Activated CD8-positive, alpha-beta memory T cell treated with anti-CD3 and anti-CD28 coated beads, Interleukin-2, amount 10 ng/mL, durations not matched to agents 7 days and 5 days (primary cell): Measurements from ENCODE around the gene GEN1. TPM values are rescaled to one million over a fixed set of nuclear protein-coding genes. Genes with fewer than 3 reads are reported as not detected.
"Not testable (repeated sequence)": the region's sequence is repeated elsewhere in the genome, so short reads cannot be mapped to it uniquely, and the experiment has no call there.

Experiments
- ATAC-seq: fragments of 150-1000 bp; cut with Tn5 transposase; one replicate; pipeline ENCODE4 v1.10.0; 2021; ENCODE audit warnings: moderate library complexity
- CTCF ChIA-PET: fragments of 350-600 bp; sonication (Branson Sonifier 250); formaldehyde crosslinking; loops from one replicate; lab custom pipeline; 2021; ENCODE audit warnings: antibody characterized with exemption; lab: Charles Lee
- DNase-seq: peaks from one replicate; pipeline ENCODE4 v3.0.0-alpha.2; 2020
- H3K27ac Mint-ChIP-seq: one replicate; pipeline ENCODE4 v1.8.0; 2021; ENCODE audit warnings: mild to moderate bottlenecking, mixed read lengths
- H3K27me3 Mint-ChIP-seq: one replicate; pipeline ENCODE4 v1.8.0; 2021; ENCODE audit warnings: mixed read lengths
- H3K36me3 Mint-ChIP-seq: one replicate; pipeline ENCODE4 v1.8.0; 2021; ENCODE audit warnings: mild to moderate bottlenecking, mixed read lengths
- H3K4me1 Mint-ChIP-seq: one replicate; pipeline ENCODE4 v1.8.0; 2021; ENCODE audit warnings: mixed read lengths
- H3K4me3 Mint-ChIP-seq: one replicate; pipeline ENCODE4 v1.8.0; 2021; ENCODE audit warnings: mild to moderate bottlenecking, moderate library complexity, mixed read lengths
- H3K9me3 Mint-ChIP-seq: one replicate; pipeline ENCODE4 v1.8.0; 2022; ENCODE audit warnings: low read depth, mixed read lengths
- total RNA-seq, 2 experiments: library from RNA; stranded (reverse); gene quantifications; one replicate each; pipeline ENCODE4 v1.2.3, GENCODE V29; 2021

GEN1 gene
- total RNA-seq, 2 experiments from 2014 or later: 40.0 to 48.7 TPM

DNA sequence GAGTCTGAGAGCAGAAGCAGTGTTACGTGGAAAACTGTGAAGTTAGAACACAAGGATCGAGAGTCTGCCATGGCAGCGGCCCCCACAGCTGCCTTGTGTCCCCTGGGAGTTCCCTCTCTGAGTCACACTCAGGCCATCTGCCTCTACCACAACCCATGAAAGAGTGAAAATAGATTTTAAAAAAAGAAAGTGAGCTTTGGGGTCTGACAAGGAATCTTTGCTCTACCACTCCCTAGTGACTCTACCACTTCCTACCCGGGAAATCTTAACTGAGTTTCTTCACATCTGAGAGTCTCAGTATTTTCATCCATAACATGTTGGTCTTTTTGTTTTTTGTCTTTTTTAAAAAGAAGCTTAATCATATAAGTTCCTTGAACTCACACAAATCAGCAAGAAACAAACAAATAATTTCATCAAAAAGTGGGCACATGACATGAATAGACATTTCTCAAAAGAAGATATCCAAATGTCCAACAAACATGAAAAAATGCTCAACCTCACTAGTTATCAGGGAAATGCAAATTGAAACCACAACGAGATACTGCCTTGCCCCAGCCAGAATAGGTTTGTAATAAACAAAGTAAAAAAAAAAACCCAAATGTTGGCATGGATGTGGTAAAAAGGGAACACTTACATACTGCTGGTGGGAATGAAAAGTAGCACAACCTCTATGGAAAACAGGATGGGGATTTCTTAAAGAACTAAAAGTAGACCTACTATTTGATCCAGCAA lies 60.0 kb downstream of the GEN1 start:
- no peak overlapping the region for H3K4me3 Mint-ChIP-seq
- no peaks in the 10 kb centered on the region for H3K9me3 Mint-ChIP-seq
- H3K27ac Mint-ChIP-seq: no peak overlapping the region
- H3K4me1 Mint-ChIP-seq: peaks cover 10% of the 10 kb centered on the region
- peaks cover 34% of the 10 kb centered on the region for H3K27me3 Mint-ChIP-seq
- CTCF ChIA-PET: no interaction called here
- ATAC-seq: no peak
- no peak for DNase-seq
- no peaks in the 10 kb centered on the region for H3K36me3 Mint-ChIP-seq

DNA sequence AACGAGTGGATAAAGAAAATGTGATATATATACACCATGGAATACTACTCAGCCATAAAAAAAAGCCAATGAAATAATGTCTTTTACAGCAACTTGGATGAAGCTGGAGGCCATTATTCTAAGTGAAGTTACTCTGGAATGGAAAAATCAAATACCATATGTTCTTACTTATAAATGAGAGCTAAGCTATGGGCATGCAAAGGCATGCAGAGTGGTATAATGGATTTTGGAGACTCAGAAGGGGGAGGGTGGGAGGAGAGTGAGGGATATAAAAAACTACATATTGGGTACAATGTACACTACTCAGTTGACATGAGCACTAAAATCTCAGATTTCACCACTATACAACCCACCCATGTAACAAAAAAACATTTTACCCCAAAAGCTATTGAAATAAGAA lies 60.7 kb downstream of the GEN1 start:
- DNase-seq: no peak
- peaks cover 38% of the 10 kb centered on the region for H3K27me3 Mint-ChIP-seq
- no peak overlapping the region for H3K27ac Mint-ChIP-seq
- no peaks in the 10 kb centered on the region for H3K36me3 Mint-ChIP-seq
- CTCF ChIA-PET: no interaction called here
- H3K9me3 Mint-ChIP-seq: no peaks in the 10 kb centered on the region
- no peak for ATAC-seq
- H3K4me3 Mint-ChIP-seq: no peak overlapping the region
- peaks cover 10% of the 10 kb centered on the region for H3K4me1 Mint-ChIP-seq

DNA sequence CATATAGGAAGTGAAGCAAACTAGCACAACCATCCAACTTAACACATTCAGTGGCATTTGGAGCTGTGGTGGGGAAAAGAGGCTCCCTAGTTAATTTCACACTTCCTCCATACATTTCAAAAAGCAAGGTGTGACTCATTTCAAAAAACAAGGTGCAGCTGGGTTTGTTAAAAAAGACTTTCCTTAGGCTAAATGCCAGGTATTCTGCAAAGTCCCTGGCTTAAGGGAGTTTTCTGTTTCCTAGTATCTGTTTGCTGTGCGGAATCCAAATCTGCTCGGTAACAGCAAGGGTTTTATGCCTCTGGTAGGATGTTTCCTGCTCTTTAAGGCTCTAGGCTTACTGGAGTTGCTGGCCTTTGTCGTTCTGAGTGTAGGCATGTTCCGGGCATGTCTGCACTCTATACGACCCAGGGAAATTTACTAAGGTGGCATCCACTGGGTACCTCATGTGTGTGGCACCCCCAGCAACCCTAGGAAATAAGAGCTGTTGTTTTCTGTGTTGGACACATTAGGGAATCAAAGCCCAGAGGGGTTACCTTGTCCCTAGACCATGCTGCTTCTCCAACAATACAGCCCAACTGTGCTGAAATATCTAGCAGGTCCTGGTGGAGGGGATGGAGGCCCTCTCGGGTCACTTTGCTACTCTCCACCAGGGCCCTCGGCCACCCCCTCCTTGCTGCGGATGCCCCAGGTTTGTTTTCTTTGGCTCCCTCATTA lies 61.7 kb downstream of the GEN1 start:
- ATAC-seq (no peak), DNase-seq (no peak)
- H3K4me3 Mint-ChIP-seq: no peak overlapping the region
- H3K4me1 Mint-ChIP-seq: peaks cover 10% of the 10 kb centered on the region
- CTCF ChIA-PET: no interaction called here
- H3K27ac Mint-ChIP-seq: no peak overlapping the region
- H3K9me3 Mint-ChIP-seq: no peaks in the 10 kb centered on the region
- H3K36me3 Mint-ChIP-seq: no peaks in the 10 kb centered on the region
- H3K27me3 Mint-ChIP-seq: peaks cover 43% of the 10 kb centered on the region

DNA sequence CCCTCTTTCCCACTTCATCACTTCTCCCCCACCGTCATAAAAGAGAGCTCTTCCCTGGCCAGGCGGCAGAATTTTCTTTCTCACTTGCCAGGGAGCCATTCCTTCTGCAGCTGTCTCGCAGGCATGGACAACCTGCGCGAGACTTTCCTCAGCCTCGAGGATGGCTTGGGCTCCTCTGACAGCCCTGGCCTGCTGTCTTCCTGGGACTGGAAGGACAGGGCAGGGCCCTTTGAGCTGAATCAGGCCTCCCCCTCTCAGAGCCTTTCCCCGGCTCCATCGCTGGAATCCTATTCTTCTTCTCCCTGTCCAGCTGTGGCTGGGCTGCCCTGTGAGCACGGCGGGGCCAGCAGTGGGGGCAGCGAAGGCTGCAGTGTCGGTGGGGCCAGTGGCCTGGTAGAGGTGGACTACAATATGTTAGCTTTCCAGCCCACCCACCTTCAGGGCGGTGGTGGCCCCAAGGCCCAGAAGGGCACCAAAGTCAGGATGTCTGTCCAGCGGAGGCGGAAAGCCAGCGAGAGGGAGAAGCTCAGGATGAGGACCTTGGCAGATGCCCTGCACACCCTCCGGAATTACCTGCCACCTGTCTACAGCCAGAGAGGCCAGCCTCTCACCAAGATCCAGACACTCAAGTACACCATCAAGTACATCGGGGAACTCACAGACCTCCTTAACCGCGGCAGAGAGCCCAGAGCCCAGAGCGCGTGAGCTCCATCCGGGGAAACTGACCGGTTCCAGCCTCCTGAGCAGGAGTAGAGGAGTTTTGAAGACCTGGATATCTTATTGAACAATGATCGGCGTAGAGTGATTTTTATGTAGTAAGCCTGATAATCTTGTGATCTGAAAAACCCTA lies 62.7 kb downstream of the GEN1 start, which contains the start of gene MSGN1:
Gene MSGN1 (plus strand): TSS at position 65 of the 850 bp plus-strand sequence. CDS start 59 bp downstream, at position 124.
- H3K4me3 Mint-ChIP-seq: no peak within 1 kb of the TSS
- H3K4me1 Mint-ChIP-seq: peaks cover 12% of the 10 kb centered on the region
- CTCF ChIA-PET: no interaction called here
- H3K27ac Mint-ChIP-seq: no peak within 1 kb of the TSS
- peaks cover 42% of the 10 kb centered on the region for H3K27me3 Mint-ChIP-seq
- DNase-seq: no peak
- H3K36me3 Mint-ChIP-seq: no peaks in the 10 kb centered on the region
- ATAC-seq: no peak
- no peaks in the 10 kb centered on the region for H3K9me3 Mint-ChIP-seq

DNA sequence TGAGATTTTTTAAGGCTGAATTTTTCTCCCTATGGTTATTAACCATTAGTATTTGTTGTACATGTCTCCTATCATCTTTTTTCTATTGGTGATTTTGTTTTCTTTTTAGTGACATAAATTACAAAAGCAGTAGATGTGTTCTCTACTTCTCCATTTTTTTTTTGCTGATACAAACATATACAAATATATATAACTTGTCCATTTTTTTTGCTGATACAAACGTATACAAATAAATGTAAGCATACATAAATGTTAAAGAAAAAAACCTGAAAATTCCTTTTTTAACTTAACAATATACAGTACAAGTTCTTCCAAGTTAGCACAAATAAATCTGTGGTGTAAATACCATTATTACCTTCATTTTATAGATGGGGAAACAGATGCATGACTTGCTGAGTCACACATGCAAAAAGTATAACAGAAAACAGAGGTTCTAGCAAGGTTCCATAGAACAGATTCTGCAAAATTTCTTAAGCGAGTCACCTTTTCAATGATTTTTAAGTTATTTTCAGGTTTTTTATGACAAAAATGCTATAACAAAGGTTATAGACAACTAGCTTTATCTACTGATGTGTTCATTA lies 64.4 kb downstream of the GEN1 start:
- CTCF ChIA-PET: no interaction called here
- ATAC-seq: no peak
- DNase-seq: no peak
- Mint-ChIP-seq H3K27me3 (peaks cover 45% of the 10 kb centered on the region), H3K9me3 (no peaks in the 10 kb centered on the region), H3K36me3 (no peaks in the 10 kb centered on the region), H3K4me1 (peaks cover 18% of the 10 kb centered on the region), H3K27ac (no peak overlapping the region), H3K4me3 (no peak overlapping the region)

DNA sequence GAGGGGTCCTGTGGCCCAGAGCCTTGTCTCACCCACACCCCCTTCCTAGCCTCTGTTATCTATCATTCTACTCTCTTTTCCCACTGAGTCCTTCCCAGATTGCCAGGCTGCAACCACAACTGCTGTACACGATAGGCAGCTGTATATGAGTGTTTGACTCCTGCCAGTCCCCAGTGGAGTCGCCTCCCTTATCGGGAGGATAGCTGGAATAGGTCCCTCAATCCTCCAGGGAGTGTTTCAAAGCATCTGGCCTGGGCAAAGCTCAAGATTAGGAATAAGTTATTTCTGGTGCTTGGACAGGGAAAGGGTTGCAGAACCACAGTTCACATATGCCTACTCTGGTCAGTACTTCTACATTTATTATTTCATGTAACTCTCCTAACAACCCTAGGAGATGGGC lies 67.1 kb downstream of the GEN1 start:
- peaks cover 31% of the 10 kb centered on the region for H3K27me3 Mint-ChIP-seq
- CTCF ChIA-PET: interaction anchor here (0.9 kb wide), 1 partner anchor 27 kb away, joined by 3 read pairs; no protein-coding TSS in a partner anchor
- no peak for DNase-seq
- no peaks in the 10 kb centered on the region for H3K9me3 Mint-ChIP-seq
- no peak overlapping the region for H3K4me3 Mint-ChIP-seq
- no peaks in the 10 kb centered on the region for H3K36me3 Mint-ChIP-seq
- ATAC-seq: no peak
- peaks cover 8% of the 10 kb centered on the region for H3K4me1 Mint-ChIP-seq
- no peak overlapping the region for H3K27ac Mint-ChIP-seq

DNA sequence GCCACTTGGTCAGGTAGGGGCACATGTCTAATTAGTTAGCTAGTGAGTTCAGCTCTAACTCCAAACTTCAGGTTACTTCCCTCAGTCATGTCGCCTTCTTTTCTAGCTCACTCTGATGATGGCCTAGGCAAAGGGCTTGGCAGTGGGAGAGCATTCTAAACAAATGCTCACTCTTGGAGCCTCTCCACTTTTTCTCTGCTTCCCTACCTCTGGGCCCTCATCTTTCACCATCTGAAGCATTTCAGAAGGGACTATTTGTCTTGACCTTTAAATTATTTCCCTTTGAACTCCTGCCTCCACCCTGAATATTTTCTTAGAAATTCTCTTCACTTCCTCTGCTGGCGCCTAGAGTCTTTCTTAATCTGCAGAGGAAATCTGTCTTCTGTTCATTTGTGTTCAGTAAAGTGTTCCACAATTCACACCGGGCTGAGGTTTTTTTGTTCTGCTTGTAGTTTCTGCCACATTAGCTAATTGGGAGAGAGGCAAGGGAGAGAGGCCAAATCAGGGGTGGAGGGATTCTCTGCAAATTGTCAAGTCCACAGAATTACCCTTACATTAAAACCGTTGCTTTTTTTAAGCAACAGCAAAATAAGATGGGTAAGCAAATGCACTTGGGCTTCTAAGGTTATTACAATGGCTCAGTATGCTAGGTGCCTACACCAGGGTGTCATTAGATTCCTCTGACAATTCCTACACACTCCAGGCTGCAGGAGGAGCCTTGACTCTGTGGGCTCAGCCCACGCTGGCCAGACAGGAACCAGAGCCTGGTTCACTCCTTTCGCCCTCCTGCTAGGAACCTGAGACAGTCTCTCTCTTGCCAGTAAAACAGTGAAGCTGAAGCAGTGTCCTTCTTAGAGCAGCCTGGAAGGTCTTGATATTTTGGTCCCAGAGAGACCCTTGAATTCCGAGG lies 67.9 kb downstream of the GEN1 start:
- Mint-ChIP-seq H3K36me3 (no peaks in the 10 kb centered on the region), H3K27ac (no peak overlapping the region), H3K9me3 (no peaks in the 10 kb centered on the region), H3K27me3 (peaks cover 31% of the 10 kb centered on the region), H3K4me3 (no peak overlapping the region), H3K4me1 (peaks cover 8% of the 10 kb centered on the region)
- ATAC-seq (no peak), DNase-seq (no peak)
- CTCF ChIA-PET: interaction anchor here (0.9 kb wide), 1 partner anchor 26 kb away, joined by 3 read pairs; no protein-coding TSS in a partner anchor

DNA sequence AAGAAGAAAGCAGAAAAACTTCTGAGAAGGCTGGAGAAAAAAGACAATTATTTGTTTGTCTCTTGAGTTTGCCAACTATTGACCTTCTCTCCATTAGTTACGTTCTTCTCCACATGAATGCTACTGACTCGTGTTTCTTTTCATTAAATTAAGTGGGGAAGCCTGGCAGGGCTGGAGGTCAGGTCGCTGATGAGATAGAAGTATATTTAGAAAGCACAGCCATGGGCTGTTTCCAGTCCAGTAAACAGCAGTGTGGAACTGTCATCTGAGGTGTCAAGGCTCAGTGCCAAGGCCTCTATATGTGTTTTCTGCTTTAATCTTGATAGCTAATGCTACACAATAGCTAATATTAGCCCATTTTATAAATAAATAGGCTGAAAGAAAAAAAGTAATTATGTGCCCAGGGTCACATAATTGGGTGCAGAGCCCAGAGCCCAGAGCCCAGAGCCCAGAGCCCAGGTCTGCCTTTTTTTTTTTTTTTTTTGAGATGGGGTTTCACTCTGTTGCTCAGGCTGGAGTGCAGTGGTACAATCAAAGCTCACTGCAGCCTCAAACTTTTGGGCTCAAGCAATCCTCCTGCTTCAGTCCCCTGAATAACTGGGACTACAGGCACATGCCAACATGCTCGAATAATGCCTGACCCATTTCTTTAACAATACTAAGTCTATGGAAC lies 68.6 kb downstream of the GEN1 start:
- H3K36me3 Mint-ChIP-seq: no peaks in the 10 kb centered on the region
- DNase-seq (no peak), ATAC-seq (no peak)
- no peaks in the 10 kb centered on the region for H3K9me3 Mint-ChIP-seq
- H3K27ac Mint-ChIP-seq: no peak overlapping the region
- H3K4me3 Mint-ChIP-seq: no peak overlapping the region
- CTCF ChIA-PET: no interaction called here
- peaks cover 8% of the 10 kb centered on the region for H3K4me1 Mint-ChIP-seq
- H3K27me3 Mint-ChIP-seq: peaks cover 29% of the 10 kb centered on the region

DNA sequence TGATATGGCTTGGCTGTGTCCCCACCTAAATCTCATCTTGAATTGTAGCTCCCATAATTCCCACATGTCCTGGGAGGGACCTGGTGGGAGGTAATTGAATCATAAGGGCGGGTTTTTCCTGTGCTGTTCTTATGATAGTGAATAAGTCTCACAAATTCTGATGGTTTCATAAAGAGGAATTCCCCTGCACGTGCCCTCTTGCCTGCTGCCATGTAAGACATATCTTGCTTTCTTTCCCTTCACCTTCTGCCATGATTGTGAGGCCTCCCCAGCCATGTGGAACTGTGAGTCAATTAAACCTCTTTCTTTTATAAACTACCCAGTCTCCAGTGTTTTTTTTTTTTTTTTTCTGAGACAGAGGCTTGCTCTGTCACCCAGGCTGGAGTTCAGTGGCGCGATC lies 69.7 kb downstream of the GEN1 start:
- H3K36me3 Mint-ChIP-seq, H3K4me3 Mint-ChIP-seq, H3K9me3 Mint-ChIP-seq, H3K4me1 Mint-ChIP-seq, ATAC-seq, H3K27ac Mint-ChIP-seq, DNase-seq, CTCF ChIA-PET: not testable (repeated sequence)
- H3K27me3 Mint-ChIP-seq: peaks cover 37% of the 10 kb centered on the region

DNA sequence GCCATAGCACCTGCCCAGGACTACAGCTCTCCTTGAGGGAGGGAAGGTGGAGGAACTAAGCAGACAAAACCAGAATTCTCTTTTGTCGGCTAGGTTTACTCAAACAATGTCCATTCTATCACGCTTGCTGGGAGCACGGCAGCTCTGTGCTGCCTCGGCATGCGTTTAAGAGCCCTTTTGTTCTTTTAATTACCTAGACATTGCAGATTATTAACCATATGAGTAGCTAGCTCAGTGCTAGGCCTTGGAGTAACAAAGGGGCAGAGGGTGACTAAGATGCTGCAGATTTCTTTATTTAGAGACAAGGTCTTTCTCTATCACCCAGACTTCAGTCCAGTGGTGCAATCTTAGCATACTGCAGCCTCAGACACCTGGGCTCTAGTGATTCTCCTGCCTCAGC lies 73.4 kb downstream of the GEN1 start:
- CTCF ChIA-PET: no interaction called here
- DNase-seq: no peak
- peaks cover 1% of the 10 kb centered on the region for H3K4me1 Mint-ChIP-seq
- no peak overlapping the region for H3K27ac Mint-ChIP-seq
- H3K9me3 Mint-ChIP-seq: no peaks in the 10 kb centered on the region
- no peak for ATAC-seq
- peaks cover 43% of the 10 kb centered on the region for H3K27me3 Mint-ChIP-seq
- H3K36me3 Mint-ChIP-seq: no peaks in the 10 kb centered on the region
- no peak overlapping the region for H3K4me3 Mint-ChIP-seq

DNA sequence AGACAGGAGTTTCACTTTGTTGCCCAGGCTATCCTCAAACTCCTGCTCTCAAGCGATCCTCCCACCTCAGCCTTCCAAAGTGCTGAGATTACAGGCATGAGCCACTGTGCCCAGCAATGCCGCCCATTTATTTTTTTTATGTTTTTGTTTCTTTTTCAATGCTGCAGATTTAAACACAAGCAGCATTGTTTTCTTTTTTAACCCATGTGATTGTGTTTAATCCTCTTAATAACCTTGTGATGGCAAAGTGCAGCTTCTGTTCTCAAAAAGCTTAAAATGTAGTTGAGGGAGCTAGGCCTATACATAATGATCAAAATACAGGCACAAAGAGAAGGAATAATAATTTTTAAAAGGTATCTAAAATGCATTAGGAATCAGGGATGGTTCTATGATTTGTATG lies 73.8 kb downstream of the GEN1 start:
- Mint-ChIP-seq H3K27me3 (peaks cover 43% of the 10 kb centered on the region), H3K9me3 (no peaks in the 10 kb centered on the region), H3K27ac (no peak overlapping the region), H3K4me1 (peaks cover 1% of the 10 kb centered on the region), H3K4me3 (no peak overlapping the region), H3K36me3 (no peaks in the 10 kb centered on the region)
- DNase-seq: no peak
- CTCF ChIA-PET: no interaction called here
- ATAC-seq: no peak
